A549 treated with AZD2906 at 1 μM for 4 hours (cell line): Measurements from ENCODE around the gene TBCA. TPM values are rescaled to one million over a fixed set of nuclear protein-coding genes. Genes with fewer than 3 reads are reported as not detected.

ENCODE experiments used
- total RNA-seq: library from RNA; stranded (reverse); fragments of 200-300 nt; extraction: Qiagen RNA extraction; gene quantifications from 5 replicates; pipeline ENCODE4 v1.2.3, GENCODE V29; 2022

TBCA gene, protein sequence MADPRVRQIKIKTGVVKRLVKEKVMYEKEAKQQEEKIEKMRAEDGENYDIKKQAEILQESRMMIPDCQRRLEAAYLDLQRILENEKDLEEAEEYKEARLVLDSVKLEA
- 248 to 295 TPM (median 259 TPM) in 5 replicates for total RNA-seq

DNA sequence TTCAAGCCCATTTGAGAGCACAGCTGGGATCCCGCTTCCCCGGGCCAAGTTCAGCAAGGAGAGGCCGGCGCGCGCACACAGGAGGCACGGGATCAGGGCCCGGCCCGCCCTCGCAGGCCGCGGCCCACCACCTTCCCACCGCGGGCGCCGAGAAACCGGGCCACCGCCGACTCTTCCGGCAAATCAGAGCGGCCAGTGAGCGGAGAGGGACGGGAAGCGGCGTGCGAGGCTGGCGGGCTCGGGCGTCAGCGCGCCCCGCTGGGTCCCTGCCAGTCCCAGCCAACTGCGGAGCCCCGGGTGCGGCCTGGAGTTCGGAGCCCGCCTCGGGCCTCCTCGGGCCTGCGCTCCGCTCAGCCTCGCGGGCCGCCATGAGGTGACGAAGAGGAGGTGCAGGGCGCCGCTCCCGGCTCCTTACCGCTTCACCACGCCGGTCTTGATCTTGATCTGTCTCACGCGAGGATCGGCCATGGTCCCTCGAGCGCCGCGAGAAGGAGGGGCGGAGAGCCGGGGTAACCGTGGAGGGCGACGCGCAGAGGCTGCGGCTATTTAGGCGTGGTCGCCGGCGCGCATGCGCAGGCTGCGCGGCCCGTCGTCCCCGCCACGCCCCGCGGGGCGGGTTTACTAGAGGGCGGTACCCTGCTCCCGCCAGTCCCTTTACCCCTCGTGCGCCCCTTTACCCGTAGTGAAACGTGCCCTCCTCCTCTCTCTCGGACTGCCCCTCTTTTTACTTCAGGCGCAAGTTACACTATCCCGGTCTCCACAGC lies at the start of gene TBCA:
Gene TBCA (minus strand): TSS at position 550 of the 764 bp plus-strand sequence. CDS start 82 bp downstream, at position 468.

Other genes with a start within 250 kb of the TBCA start
- 0.03 to 0.12 TPM (median 0.09 TPM) in 5 replicates for gene OTP, start 137.6 kb downstream of the TBCA start, total RNA-seq